ENCODE measurements around the gene XAB2.
"Not testable (repeated sequence)": the region's sequence is repeated elsewhere in the genome, so short reads cannot be mapped to it uniquely, and the experiment has no call there.

XAB2 gene

DNA sequence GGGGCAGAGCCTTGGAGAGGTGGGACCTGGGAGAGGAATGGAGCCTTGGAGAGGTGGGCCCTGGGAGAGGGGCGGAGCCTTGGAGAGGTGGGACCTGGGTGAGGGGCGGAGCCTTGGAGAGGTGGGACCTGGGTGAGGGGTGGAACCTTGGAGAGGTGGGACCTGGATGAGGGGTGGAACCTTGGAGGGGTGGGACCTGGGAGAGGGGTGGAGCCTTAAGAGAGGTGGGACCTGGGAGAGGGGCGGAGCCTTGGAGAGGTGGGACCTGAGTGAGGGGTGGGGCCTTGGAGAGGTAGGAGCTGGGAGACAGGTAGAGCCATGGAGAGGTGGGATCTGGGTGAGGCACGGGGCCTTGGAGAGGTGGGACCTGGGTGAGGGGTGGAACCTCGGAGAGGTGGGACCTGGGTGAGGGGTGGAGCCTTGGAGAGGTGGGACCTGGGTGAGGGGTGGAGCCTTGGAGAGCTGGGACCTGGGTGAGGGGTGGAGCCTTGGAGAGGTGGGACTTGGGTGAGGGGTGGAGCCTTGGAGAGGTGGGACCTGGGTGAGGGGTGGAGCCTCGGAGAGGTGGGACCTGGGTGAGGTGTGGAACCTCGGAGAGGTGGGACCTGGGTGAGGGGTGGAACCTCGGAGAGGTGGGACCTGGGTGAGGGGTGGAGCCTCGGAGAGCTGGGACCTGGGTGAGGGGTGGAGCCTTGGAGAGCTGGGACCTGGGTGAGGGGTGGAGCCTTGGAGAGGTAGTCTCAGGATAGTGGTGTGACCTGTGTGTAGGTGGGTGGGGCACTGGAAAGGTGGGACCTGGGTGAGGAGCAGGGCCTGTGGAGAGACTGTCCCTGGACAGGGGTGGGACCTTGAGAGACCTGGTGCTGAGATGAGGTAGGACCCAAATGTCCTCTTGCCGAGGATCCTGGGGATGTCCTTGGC, 14.5 kb upstream of the XAB2 start:
- H3K27me3 Mint-ChIP-seq, H3K4me3 Mint-ChIP-seq, H3K9me3 Mint-ChIP-seq: not testable (repeated sequence)
- H3K36me3 Mint-ChIP-seq (ENCODE audit: low read depth): peaks cover 94% of the 10 kb centered on the region
- peaks cover 86% of the 10 kb centered on the region for H3K4me1 Mint-ChIP-seq (ENCODE audit: low read depth)
- intact Hi-C loops (cut with micrococcal nuclease): loop anchor here (10.0 kb wide), 1 partner anchor 79 kb away; no protein-coding TSS in a partner anchor
- H3K27ac Mint-ChIP-seq: peak overlapping the region; percentile 50

- H3K4me1 Mint-ChIP-seq (ENCODE audit: low read depth): peaks cover 93% of the 10 kb centered on the region
These were observed 13.7 kb upstream of the XAB2 start for GRCh38 chr19:7643031-7643415.

DNA sequence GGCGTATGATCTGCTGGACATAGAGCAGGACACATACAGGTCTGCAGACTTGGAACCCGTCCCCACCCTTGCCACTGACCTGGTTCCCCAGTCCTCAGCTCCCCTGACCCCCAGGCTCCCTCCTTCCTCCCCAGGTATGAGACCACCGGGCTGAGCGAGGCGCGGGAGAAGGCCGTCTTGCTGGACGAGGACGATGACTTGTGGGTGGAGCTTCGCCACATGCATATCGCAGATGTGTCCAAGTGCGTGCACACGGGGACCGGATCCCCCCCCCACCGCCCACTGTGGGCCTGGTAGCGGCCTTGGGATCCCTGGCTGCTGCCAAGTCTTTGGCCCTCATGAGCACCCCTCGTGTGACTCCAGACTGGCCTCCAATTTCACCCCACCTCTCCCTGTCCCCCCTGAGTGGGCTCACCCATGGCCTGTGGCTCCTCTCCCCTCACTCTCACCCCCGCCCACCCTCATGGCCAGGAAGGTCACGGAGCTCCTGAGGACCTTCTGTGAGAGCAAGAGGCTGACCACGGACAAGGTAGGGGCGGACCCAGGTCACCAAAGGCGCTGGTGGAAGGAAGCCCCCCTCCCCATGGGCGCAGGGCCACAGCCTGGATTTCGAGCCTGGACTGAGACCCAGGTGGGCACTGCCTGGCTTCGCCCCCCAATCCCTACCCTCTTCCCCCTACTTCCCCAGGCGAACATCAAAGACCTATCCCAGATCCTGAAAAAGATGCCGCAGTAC, 13.1 kb upstream of the XAB2 start:
- Mint-ChIP-seq H3K27me3 (no peaks in the 10 kb centered on the region), H3K4me1 (ENCODE audit: low read depth) (peaks cover 93% of the 10 kb centered on the region), H3K36me3 (ENCODE audit: low read depth) (peaks cover 100% of the 10 kb centered on the region), H3K4me3 (no peak overlapping the region), H3K27ac (peak overlapping the region; percentile 50), H3K9me3 (no peaks in the 10 kb centered on the region)
- intact Hi-C loops (cut with micrococcal nuclease): loop anchor here (10.0 kb wide), 1 partner anchor 78 kb away; no protein-coding TSS in a partner anchor

More at GRCh38 chr19:7643031-7643415, 13.7 kb upstream of the XAB2 start:
- Mint-ChIP-seq H3K27me3 (no peaks in the 10 kb centered on the region), H3K36me3 (ENCODE audit: low read depth) (peaks cover 100% of the 10 kb centered on the region), H3K9me3 (no peaks in the 10 kb centered on the region), H3K4me3 (no peak overlapping the region), H3K27ac (peak overlapping the region; percentile 50)
- intact Hi-C loops (cut with micrococcal nuclease): loop anchor here (10.0 kb wide), 1 partner anchor 78 kb away; no protein-coding TSS in a partner anchor

DNA sequence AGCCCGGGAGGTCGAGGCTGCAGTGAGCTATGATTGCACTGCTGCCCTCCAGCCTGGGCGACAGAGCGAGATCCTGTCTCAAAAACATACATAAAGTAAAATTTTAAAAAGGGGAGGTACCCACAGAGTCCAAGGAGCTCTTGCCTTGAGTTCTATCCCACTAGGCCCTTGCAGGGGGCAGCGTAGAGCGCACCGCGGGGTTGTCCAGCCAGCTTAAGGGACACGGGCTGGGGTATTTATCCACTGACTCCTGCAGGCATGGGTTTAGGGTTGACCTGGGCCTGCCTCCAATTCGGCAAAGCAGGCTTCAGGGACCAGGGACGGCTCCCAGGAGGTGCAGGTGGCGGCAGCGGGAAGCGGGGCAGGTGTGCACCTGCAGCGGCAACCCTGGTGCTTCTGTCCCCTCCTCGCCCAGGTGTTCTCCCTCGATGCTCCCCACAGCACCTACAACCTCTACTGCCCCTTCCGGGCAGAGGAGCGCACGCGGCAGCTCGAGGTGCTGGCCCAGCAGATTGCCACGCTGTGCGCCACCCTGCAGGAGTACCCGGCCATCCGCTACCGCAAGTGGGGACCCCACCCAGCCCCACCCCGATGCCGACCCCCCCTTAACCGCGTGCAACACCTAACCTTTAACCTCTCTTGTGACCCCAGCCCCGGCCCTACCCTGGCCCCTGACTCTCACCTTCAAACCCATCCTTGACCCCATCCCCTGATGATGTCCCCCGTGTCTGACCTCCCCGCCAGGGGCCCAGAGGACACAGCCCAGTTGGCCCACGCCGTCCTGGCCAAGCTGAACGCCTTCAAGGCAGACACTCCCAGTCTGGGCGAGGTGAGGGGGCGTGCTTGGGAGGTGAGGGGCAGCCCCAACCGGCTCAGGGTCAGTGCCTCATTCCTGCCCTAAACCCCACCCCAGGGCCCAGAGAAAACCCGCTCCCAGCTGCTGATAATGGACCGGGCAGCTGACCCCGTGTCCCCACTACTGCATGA, 12.2 kb upstream of the XAB2 start:
- Mint-ChIP-seq H3K9me3 (no peaks in the 10 kb centered on the region), H3K4me1 (ENCODE audit: low read depth) (peaks cover 89% of the 10 kb centered on the region), H3K27me3 (no peaks in the 10 kb centered on the region), H3K4me3 (no peak overlapping the region), H3K27ac (no peak overlapping the region), H3K36me3 (ENCODE audit: low read depth) (peaks cover 100% of the 10 kb centered on the region)
- intact Hi-C loops (cut with micrococcal nuclease): loop anchor here (10.0 kb wide), 1 partner anchor 77 kb away; no protein-coding TSS in a partner anchor

DNA sequence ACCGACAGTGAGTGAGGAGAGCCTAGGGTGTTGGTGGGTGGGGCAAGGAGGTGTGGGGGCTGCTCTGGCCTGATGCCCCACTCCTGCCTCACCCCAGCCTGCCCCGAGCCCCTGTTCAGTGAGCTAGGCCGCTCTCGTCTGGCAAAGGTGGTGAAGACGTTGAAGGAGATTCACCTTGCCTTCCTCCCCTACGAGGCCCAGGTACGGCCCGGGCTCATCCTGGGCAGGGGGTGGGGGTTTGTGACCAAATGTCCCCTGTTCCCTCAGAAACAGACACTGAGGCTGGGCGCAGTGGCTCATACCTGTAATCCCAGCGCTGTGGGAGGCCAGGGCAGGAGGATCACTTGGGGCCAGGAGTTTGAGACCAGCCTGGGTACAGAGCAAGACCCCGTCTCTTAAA, 11.5 kb upstream of the XAB2 start:
- Mint-ChIP-seq H3K4me1 (ENCODE audit: low read depth) (peaks cover 85% of the 10 kb centered on the region), H3K9me3 (no peaks in the 10 kb centered on the region), H3K27me3 (no peaks in the 10 kb centered on the region), H3K27ac (no peak overlapping the region), H3K36me3 (ENCODE audit: low read depth) (peaks cover 93% of the 10 kb centered on the region), H3K4me3 (no peak overlapping the region)
- intact Hi-C loops (cut with micrococcal nuclease): loop anchor here (10.0 kb wide), 1 partner anchor 76 kb away; no protein-coding TSS in a partner anchor

- Mint-ChIP-seq H3K36me3 (ENCODE audit: low read depth) (peaks cover 84% of the 10 kb centered on the region), H3K4me1 (ENCODE audit: low read depth) (peaks cover 82% of the 10 kb centered on the region), H3K4me3 (no peak overlapping the region), H3K27ac (no peak overlapping the region), H3K9me3 (no peaks in the 10 kb centered on the region), H3K27me3 (no peaks in the 10 kb centered on the region)
- intact Hi-C loops (cut with micrococcal nuclease): loop anchor here (10.0 kb wide), 1 partner anchor 75 kb away; no protein-coding TSS in a partner anchor
These were observed 10.6 kb upstream of the XAB2 start for GRCh38 chr19:7639863-7640348.

DNA sequence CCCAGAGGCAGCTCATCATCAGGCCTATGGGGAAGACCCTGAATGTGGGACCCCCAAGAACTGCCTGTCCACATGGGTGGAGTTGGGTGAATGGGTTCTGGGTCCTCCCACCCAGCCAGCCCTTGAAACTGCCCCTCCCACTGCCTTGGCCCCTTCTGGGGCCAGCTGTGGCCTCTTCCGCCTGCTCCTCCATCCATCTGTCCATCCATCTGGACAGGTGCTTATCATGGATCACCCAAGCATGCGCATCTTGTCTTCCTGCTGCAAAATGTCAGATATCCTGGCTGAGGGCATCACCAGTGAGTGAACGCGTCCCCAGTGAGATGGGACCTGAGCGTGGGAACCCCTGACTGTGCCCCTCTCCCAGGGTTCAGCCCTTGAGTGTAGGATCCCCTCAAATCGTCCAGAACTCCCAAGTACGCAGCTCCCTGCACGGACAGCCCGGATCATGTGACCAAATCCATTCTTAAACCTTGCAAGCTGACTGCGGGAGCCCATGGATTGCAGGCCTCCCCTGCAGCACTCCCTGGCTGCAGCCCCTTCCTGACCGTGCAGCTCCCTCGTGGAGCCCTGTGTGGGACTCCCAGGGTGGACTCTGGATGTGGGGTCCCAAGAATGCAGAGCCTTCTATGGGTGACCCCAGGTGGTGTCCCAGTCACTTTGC, 9.6 kb upstream of the XAB2 start:
- peaks cover 72% of the 10 kb centered on the region for H3K4me1 Mint-ChIP-seq (ENCODE audit: low read depth)
- peaks cover 75% of the 10 kb centered on the region for H3K36me3 Mint-ChIP-seq (ENCODE audit: low read depth)
- H3K9me3 Mint-ChIP-seq: no peaks in the 10 kb centered on the region
- H3K27ac Mint-ChIP-seq: peak overlapping the region; percentile 27
- intact Hi-C loops (cut with micrococcal nuclease): no loop called here
- no peaks in the 10 kb centered on the region for H3K27me3 Mint-ChIP-seq
- peak overlapping the region; percentile 2 for H3K4me3 Mint-ChIP-seq

DNA sequence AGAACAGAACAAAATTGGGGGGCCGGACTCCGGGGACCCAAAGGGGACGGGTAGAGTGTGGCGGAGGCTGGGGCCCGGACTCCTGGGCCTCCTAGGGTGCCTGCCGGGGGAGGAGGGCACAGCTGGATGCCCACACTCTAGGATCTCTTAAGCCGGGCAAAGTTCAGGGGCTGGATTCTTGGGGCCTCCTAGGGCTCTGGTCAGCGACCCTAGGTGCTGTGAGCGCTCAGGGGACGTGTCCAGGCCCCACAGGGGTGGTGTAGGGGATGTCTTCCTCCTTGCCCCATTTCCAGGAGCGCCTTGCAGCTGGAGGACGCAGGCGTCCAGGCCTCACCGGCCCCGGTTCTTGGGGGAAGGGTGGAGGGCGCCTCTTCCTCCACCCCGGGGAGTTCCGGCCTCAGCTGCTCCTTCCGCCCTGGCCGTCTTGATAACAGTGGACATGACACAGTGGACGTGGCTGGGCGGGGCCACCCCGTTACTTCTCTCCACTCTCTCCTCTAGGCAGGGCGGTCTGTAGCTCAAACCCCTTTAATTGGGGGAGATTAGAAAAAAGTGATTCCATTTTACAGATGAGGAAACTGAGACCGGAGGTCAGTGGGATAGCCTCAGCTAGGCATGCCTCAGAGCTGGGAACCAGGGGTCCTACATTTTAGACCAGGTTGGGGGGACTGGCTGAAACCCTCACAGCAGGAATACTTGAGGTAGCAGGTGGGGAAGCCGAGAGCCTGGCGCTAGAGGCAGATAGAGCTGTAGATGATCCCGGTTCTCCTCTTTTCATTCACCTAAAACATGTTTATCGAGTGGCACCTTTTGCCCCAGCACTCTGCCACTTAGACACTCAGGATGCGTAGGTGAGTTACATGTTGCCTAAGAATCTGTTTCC, 8.3 kb upstream of the XAB2 start:
- Mint-ChIP-seq H3K4me1 (ENCODE audit: low read depth) (peaks cover 63% of the 10 kb centered on the region), H3K27me3 (no peaks in the 10 kb centered on the region), H3K36me3 (ENCODE audit: low read depth) (peaks cover 72% of the 10 kb centered on the region), H3K9me3 (no peaks in the 10 kb centered on the region), H3K4me3 (peak overlapping the region; percentile 92), H3K27ac (peak overlapping the region; percentile 95)
- intact Hi-C loops (cut with micrococcal nuclease): no loop called here

- Mint-ChIP-seq H3K27ac (peak within 1 kb of the TSS; percentile 95), H3K4me3 (peak within 1 kb of the TSS; percentile 92), H3K9me3 (no peaks in the 10 kb centered on the region), H3K27me3 (no peaks in the 10 kb centered on the region), H3K4me1 (ENCODE audit: low read depth) (peaks cover 60% of the 10 kb centered on the region), H3K36me3 (ENCODE audit: low read depth) (peaks cover 72% of the 10 kb centered on the region)
- intact Hi-C loops (cut with micrococcal nuclease): no loop called here
These were observed 7.5 kb upstream of the XAB2 start, which contains the start of gene STXBP2 for GRCh38 chr19:7636691-7637373. Gene STXBP2, plus strand, starts transcription at chr19:7637110. Its CDS starts 40 bp downstream, at chr19:7637150.

GRCh38 chr19:7636317-7636690, 7.0 kb upstream of the XAB2 start:
- no peaks in the 10 kb centered on the region for H3K27me3 Mint-ChIP-seq
- H3K9me3 Mint-ChIP-seq: no peaks in the 10 kb centered on the region
- peaks cover 72% of the 10 kb centered on the region for H3K36me3 Mint-ChIP-seq (ENCODE audit: low read depth)
- H3K27ac Mint-ChIP-seq: peak overlapping the region; percentile 95
- peaks cover 60% of the 10 kb centered on the region for H3K4me1 Mint-ChIP-seq (ENCODE audit: low read depth)
- intact Hi-C loops (cut with micrococcal nuclease): no loop called here
- peak overlapping the region; percentile 92 for H3K4me3 Mint-ChIP-seq

GRCh38 chr19:7635670-7636069, 6.3 kb upstream of the XAB2 start:
- H3K4me3 Mint-ChIP-seq: no peak overlapping the region
- no peaks in the 10 kb centered on the region for H3K27me3 Mint-ChIP-seq

More at GRCh38 chr19:7635670-7636069, 6.3 kb upstream of the XAB2 start:
- intact Hi-C loops (cut with micrococcal nuclease): no loop called here
- Mint-ChIP-seq H3K9me3 (no peaks in the 10 kb centered on the region), H3K27ac (peak overlapping the region; percentile 95), H3K4me1 (ENCODE audit: low read depth) (peaks cover 60% of the 10 kb centered on the region), H3K36me3 (ENCODE audit: low read depth) (peaks cover 71% of the 10 kb centered on the region)

Data from dendritic cell treated with granulocyte-macrophage colony-stimulating factor and Interleukin-4, amounts not matched to agents 40 ng/mL and 50 ng/mL, for 4 days (primary cell).